Right atrium auricular region (tissue), 2 donors: ENCODE results near the gene SHROOM2. TPM values are rescaled to one million over a fixed set of nuclear protein-coding genes. Genes with fewer than 3 reads are reported as not detected.

Source experiments
- DNase-seq: peaks from one replicate; pipeline ENCODE4 v3.0.0-alpha.2; 2019; ENCODE audit warnings: low spot score
- H3K27ac ChIP-seq, 2 donors: fragments of 200-600 bp; sonication (generic); 1 replicate in 1 of 2; 2 replicates in 1 of 2; pipeline ENCODE4 v1.5.1; 2016 to 2019
- H3K27me3 ChIP-seq, 2 donors: fragments of 200-600 bp; sonication (generic); one replicate each; pipeline versions ENCODE4 v1.5.1 to v1.6.0; 2017 to 2019
- H3K36me3 ChIP-seq: fragments of 200-600 bp; sonication (generic); one replicate; pipeline ENCODE4 v1.5.1; 2016
- H3K4me1 ChIP-seq, 2 donors: fragments of 200-600 bp; sonication (generic); one replicate each; pipeline versions ENCODE4 v1.5.1 to v1.6.0; 2017 to 2019
- H3K4me3 ChIP-seq, 2 donors: fragments of 200-600 bp; sonication (generic); 1 replicate in 1 of 2; 2 replicates in 1 of 2; pipeline ENCODE4 v1.5.1; 2017 to 2019; ENCODE audit warnings: mild to moderate bottlenecking in 1 of 2, moderate library complexity in 1 of 2
- H3K9me3 ChIP-seq, 2 donors: fragments of 200-600 bp; sonication (generic); one replicate each; pipeline ENCODE4 v1.5.1; 2019
- total RNA-seq, 2 donors: library from RNA; depleted of rRNA; stranded (reverse); fragments of >200 nt; gene quantifications; one replicate each; pipeline ENCODE4 v1.1.0, GENCODE V29; 2016
- TF ChIP-seq, protein P1 (sequence below), 2 donors: fragments of 200-600 bp; sonication (generic); IDR thresholded peaks; one replicate each; pipeline ENCODE4 v1.5.1; 2019; ENCODE audit warnings: antibody characterized with exemption in 2 of 2

The SHROOM2 gene
- total RNA-seq, 2 donors from 2014 or later, result 2.7 to 6.4 TPM

GRCh38 chrX:9909254-9909653 lies 123.0 kb downstream of the SHROOM2 start:
- H3K36me3 ChIP-seq, result no peaks in the 10 kb centered on the region
- no peak for DNase-seq
- no peak overlapping the region for H3K4me3 ChIP-seq
- no peaks in the 10 kb centered on the region for H3K27me3 ChIP-seq
- H3K27ac ChIP-seq, result no peak overlapping the region
- no peaks in the 10 kb centered on the region for H3K4me1 ChIP-seq
- H3K9me3 ChIP-seq, result no peaks in the 10 kb centered on the region
- TF ChIP-seq, protein P1, sequence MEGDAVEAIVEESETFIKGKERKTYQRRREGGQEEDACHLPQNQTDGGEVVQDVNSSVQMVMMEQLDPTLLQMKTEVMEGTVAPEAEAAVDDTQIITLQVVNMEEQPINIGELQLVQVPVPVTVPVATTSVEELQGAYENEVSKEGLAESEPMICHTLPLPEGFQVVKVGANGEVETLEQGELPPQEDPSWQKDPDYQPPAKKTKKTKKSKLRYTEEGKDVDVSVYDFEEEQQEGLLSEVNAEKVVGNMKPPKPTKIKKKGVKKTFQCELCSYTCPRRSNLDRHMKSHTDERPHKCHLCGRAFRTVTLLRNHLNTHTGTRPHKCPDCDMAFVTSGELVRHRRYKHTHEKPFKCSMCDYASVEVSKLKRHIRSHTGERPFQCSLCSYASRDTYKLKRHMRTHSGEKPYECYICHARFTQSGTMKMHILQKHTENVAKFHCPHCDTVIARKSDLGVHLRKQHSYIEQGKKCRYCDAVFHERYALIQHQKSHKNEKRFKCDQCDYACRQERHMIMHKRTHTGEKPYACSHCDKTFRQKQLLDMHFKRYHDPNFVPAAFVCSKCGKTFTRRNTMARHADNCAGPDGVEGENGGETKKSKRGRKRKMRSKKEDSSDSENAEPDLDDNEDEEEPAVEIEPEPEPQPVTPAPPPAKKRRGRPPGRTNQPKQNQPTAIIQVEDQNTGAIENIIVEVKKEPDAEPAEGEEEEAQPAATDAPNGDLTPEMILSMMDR (IDR thresholded peaks at IDR 0.05), result no peak

- Histone ChIP-seq H3K36me3 (no peaks in the 10 kb centered on the region), H3K4me1 (no peaks in the 10 kb centered on the region), H3K27ac (no peak overlapping the region), H3K9me3 (no peaks in the 10 kb centered on the region), H3K4me3 (no peak overlapping the region), H3K27me3 (no peaks in the 10 kb centered on the region)
- no peak for DNase-seq
- TF ChIP-seq, protein P1 (IDR thresholded peaks at IDR 0.05), result no peak
These were observed 125.3 kb downstream of the SHROOM2 start for GRCh38 chrX:9911487-9911886.

DNA sequence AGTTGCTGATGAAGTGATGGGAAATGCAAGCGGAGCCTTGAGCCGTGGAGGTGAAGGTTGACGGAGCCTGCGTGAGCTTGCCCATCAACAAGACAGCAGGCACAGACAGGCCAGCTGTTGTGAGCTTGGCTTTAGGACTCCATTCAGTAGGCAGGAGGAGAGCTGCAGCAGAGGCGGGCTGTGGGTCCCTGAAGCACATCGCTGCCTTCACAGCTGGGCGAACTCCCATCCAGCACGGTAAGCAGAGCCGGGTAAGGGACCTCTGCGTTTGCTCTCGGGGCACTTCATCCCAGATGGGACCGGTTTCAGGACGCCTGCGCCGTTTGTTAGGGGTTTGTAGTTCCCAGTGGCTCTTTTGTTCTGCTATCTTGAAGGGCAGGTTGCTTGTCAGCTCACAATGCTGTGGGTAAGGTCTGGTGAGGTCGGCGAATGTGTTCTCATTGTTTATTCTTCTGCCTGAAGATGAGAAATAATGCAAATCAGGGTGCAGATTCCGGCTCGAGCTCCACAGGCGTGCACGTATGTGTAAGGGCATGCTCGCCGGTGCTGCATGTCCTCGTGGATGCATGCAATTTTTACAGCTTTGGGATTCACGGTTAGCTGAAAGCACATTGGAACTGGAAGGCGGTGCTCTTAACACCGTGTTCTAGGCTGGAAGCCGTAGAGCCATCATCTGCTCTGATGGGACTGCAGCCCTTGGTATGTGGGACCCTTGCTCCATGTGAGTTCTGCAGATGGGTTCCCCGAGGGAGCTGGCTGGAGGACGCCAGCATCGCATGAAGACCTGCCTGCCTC lies 126.3 kb downstream of the SHROOM2 start:
- TF ChIP-seq, protein P1 (IDR thresholded peaks at IDR 0.05), result no peak
- Histone ChIP-seq H3K4me1 (no peaks in the 10 kb centered on the region), H3K27ac (no peak overlapping the region), H3K9me3 (no peaks in the 10 kb centered on the region), H3K36me3 (no peaks in the 10 kb centered on the region), H3K4me3 (no peak overlapping the region), H3K27me3 (no peaks in the 10 kb centered on the region)
- DNase-seq, result no peak

DNA sequence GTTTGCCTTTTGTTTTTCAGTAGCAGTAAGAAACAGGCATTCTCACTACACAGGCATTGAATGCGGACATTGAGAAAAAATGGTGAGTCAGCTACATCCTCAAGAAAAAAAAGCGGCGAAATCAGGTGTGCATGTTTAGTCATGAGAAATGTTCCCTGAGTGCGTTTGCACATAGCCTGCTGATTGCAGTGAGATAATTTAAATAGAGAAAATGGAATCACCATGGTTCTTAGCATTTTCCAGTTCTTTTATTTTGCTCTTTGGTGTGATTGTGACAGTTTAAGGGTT lies 126.9 kb downstream of the SHROOM2 start:
- H3K27ac ChIP-seq, result no peak overlapping the region
- no peaks in the 10 kb centered on the region for H3K9me3 ChIP-seq
- TF ChIP-seq, protein P1 (IDR thresholded peaks at IDR 0.05), result no peak
- DNase-seq, result no peak
- H3K36me3 ChIP-seq, result no peaks in the 10 kb centered on the region
- H3K27me3 ChIP-seq, result no peaks in the 10 kb centered on the region
- no peak overlapping the region for H3K4me3 ChIP-seq
- no peaks in the 10 kb centered on the region for H3K4me1 ChIP-seq

- Histone ChIP-seq H3K27me3 (no peaks in the 10 kb centered on the region), H3K36me3 (no peaks in the 10 kb centered on the region), H3K9me3 (no peaks in the 10 kb centered on the region), H3K4me3 (no peak overlapping the region), H3K27ac (no peak overlapping the region), H3K4me1 (no peaks in the 10 kb centered on the region)
- DNase-seq, result no peak
- TF ChIP-seq, protein P1 (IDR thresholded peaks at IDR 0.05), result no peak
These were observed 131.6 kb downstream of the SHROOM2 start for GRCh38 chrX:9917861-9918260.

DNA sequence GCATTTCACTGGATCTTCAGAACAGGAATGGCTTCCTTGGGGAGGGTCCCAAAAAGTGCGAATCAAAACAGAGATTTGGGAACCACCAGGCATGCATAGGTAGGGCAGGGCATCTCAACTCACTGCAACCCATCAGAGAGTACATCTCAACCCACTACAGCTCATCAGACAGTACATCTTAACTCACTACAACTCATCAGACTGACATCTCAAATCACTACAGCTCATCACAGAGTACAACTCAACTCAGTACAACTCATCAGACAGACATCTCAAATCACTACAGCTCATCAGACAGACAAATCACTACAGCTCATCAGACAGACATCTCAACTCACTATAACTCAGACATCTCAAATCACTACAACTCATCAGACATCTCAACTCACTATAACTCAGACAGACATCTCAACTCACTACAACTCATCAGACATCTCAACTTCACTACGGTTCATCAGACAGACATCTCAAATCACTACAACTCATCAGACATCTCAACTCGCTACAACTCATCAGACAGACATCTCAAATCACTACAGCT lies 133.5 kb downstream of the SHROOM2 start:
- Histone ChIP-seq H3K27ac (no peak overlapping the region), H3K36me3 (no peaks in the 10 kb centered on the region), H3K4me1 (no peaks in the 10 kb centered on the region), H3K27me3 (no peaks in the 10 kb centered on the region), H3K9me3 (no peaks in the 10 kb centered on the region), H3K4me3 (no peak overlapping the region)
- DNase-seq, result no peak
- TF ChIP-seq, protein P1 (IDR thresholded peaks at IDR 0.05), result no peak
